Stimulated activated CD8-positive, alpha-beta memory T cell treated with anti-CD3 and anti-CD28 coated beads, Interleukin-2, amount 100 ng/mL, for 1 hour (primary cell): Measurements from ENCODE around the gene CACTIN.
A peak's percentile ranks its signal among the peaks of the same experiment; 100 is the strongest.

Experiments
- DNase-seq, 2 donors: peaks; one replicate each; pipeline ENCODE4 v3.0.0-alpha.2; 2020; ENCODE audit warnings: low read depth in 2 of 2

CACTIN gene

DNA sequence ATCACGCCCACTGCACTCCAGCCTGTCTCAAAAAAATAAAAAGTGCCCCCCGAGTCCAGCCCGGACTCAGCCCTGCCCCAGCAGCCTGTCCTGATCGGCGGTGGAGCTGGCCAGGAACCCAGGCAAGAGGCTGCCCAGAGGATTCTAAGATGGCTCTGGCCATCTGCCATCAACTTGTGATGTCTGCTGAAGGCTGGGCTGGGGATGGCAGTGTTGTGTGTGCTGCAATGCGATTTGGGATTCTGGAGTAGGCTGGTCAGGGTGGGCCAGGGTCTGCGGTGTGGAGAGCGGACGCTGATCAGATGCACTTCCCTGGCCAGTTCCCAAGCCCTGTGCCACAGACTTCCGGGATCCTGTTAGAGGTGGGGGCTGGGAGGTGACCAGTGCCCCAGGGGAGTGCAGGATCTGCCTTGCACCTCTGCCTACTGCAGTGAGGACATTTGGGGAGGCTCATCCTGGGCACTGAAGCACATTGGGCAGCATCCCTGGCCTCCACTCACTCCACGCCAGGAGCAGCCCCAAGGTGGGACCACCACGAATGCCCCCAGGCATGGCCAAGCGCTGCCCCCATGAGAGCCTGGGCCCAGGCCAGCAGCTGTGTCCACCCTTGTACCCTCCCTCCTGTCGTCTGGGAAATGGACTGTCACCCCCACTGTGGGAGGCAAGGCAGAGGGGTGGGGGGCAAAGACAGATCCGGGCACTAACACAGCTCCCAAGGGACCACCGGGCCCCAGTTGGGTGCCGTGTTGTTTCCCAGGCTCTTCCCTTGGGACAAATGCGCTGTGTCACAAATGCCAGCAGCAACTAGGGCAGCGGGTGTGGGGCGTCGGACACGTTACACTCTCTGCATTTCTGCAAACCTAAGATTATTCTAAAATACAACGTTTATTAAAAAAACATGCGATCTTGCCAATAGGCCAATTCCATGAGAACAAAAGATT lies 16.5 kb downstream of the CACTIN start:
- DNase-seq = no peak

GRCh38 chr19:3608750-3609322 lies 17.8 kb downstream of the CACTIN start:
- DNase-seq = no peak

- DNase-seq = no peak
Observed at GRCh38 chr19:3608079-3608641, 18.4 kb downstream of the CACTIN start.

- DNase-seq = no peak
Observed at GRCh38 chr19:3607303-3608078, 19.1 kb downstream of the CACTIN start.

DNA sequence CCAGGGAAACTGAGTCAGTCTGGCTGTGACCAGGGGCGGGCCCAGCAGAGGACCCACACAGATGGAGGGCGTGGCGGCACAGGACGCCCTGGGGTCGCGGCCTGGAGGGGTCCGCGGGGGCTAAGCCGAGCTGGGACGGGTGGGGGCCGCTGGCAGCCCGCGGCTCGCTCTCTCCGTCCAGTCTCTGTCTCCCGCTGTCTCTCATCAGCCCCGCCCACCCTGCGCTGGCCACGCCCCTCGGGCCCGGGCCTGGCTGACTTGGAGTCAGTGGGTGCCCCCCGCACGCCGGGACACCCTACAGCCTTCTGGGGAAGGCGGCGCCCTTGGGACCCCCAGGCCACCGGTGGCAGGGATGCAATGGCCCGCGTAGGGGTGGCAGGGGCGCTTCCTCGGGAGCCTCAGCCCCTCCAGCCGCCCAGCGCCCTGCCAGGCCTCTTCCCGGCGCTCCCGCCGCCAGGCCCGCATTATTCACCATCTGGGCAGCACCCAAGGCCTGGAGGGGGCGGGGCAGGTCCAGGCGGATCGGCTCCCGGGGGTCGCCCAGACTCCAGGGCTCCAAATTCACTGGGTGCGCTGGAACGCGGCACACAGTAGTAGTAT lies 19.8 kb downstream of the CACTIN start, which contains the start of gene TBXA2R:
Gene TBXA2R, minus strand, starts transcription at position 186 of the 600 bp plus-strand sequence. CDS start 6,241 bp downstream, outside the sequence.
- peak in 1 of 2 donors; percentile 23 for DNase-seq

- no peak for DNase-seq
Observed at GRCh38 chr19:3606174-3606689, 20.4 kb downstream of the CACTIN start.

DNA sequence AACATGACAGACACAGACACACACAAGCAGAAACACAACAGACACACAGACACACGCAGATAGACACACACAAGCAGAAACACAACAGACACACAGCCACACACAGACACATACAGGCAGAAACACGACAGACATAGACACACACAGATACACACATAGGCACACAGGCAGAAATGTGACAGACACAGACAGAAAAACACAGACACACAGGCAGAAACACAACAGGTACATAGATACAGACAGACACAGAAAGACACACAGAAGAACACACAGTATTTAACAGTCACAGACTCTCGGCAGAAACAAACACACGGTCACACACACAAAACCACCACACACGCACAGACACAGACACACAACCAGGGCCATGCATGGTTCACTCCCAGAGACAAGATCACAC lies 20.8 kb downstream of the CACTIN start:
- DNase-seq = no peak

DNA sequence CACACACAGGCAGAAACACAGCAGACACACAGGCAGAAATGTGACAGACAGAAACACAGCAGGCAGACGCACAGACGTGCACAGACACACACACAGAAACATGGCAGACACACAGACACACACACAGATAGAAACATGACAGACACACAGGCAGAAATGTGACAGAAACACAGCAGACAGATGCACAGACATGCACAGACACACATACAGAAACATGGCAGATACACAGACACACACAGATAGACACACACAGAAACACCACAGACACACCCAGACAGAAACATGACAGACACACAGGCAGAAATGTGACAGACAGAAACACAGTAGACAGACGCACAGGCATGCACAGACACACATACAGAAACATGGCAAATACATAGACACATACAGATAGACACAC lies 21.2 kb downstream of the CACTIN start:
- no peak for DNase-seq

GRCh38 chr19:3604987-3605343 lies 21.6 kb downstream of the CACTIN start:
- no peak for DNase-seq

- no peak for DNase-seq
Observed at GRCh38 chr19:3604227-3604986, 22.2 kb downstream of the CACTIN start.

DNA sequence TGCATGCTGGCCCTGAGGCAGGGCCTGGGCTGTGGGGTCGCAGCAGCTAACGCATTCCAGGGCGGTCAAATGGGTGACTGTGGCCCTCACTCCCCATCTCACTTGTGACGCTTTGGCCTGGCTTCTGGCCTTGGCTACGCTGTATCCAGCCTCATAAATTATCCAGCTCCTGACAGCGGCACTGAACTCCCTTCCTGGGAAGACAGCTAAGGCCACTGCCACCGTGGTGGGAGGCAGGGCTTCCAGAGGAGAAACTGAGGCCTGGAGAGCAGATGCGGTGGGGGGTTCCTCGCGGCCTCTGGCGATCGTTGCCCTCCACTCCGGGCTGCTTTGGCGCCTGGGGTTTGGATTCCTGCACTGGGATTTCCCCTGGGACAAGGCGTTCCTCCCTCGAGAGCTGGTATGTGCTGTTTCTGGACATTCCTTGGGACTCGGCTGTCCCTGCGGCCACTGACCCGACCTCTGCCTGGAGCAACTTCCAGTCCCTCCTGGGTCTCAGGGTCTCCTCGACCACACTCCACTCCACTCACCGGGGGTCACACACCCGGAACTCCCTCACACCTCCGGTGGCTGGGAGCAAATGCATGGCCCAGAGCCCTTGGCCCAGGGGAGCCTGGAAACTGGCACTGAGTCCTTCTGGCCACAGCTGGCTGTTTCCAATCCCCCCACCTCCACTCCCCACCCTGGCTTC lies 23.3 kb downstream of the CACTIN start:
- DNase-seq = no peak

- DNase-seq = no peak
Observed at GRCh38 chr19:3601021-3601420, 25.6 kb downstream of the CACTIN start.

DNA sequence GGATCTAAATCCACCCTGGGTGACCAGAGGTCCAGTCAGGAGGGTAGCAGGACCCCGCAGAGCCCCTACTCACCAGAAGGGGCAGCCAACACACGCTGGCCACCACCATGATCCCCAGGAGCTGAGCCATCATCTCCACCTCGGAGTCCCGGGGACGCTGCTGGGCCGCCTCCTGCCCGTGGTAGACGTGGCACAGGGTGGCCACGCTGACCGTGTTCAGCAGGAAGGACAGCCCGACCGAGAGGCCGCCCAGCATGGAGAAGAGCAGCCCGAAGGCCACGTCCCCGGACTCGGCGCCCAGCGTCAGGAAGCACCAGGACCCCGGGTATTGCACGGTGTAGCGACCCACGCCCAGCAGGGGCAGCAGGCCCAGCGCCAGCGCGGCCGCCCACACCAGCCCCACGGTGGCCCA lies 26.8 kb downstream of the CACTIN start:
- no peak for DNase-seq

DNA sequence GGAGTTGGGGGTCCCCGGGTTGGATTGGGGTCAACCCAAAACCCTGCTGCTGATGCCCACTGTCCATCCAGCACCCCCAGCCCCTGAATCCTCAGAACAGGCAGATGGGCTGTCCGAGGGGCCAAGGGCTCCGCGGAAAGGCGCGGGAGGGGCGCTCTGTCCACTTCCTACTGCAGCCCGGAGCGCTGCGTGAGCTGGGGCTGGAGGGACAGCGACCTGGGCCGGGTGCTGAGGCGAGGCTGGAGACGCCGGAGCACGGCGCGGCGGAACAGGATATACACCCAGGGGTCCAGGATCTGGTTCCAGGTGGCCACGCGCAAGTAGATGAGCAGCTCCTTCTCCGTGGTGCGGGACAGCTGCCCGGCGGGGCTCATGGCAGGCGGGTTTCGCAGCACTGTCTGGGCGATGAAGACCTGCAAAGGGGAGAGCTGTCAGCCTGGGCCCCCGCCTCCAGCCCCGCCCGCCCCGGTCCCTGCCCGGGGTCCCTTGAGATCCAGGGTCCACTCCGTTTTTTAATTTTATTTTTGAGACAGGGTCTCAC lies 31.0 kb downstream of the CACTIN start:
- DNase-seq = no peak

- no peak for DNase-seq
Observed at GRCh38 chr19:3593156-3593555, 33.4 kb downstream of the CACTIN start.

- DNase-seq = no peak
Observed at GRCh38 chr19:3591876-3592613, 34.5 kb downstream of the CACTIN start.

DNA sequence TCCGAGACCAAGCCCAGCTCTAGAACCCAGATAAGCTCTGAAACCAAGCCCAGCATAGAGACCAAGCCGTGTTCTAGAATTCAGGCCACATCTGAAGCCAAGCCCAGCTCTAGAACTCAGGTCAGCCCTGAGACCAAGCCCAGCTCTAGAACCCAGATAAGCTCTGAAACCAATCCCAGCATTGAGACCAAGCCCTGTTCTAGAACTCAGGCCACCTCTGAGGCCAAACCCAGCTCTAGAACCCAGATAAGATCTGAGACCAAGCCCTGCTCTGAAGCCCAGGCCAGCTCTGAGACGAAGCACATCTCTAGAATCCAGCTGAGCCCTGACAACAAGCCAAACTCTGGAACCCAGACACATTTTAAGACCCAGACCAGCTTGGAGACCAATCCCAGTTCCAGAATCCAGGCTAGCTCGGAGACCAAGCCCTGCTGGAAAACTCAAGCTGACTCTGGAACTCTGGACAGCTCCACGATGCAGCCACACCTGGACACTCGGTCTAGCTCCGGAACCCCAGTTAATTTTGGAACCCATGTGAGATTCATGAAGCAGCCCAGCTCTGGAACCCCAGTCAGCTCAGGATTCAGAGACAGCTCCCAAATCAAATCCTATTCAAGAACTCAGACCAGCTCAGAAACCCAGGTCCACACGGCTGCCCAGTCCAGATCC lies 35.5 kb downstream of the CACTIN start:
- no peak for DNase-seq

DNA sequence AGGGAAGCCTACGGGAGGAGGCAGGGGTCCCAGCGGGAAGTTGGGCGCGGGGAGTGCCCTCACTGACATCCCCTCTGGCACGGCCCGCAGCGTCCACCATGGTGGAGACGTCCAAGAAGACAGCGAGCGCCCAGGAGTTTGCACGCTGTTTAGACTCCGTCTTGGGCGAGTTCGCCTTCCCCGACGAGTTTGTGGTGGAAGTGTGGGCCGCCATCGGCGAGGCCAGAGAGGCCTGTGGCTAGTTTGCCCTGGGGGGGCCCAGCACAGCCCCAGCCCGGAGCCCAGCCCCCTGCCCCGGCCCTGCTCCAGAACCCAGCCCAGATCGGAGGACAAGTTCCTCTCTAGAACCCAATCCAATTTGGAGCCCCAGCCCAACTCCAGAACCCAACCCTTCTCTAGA lies 36.6 kb downstream of the CACTIN start:
- no peak for DNase-seq

DNA sequence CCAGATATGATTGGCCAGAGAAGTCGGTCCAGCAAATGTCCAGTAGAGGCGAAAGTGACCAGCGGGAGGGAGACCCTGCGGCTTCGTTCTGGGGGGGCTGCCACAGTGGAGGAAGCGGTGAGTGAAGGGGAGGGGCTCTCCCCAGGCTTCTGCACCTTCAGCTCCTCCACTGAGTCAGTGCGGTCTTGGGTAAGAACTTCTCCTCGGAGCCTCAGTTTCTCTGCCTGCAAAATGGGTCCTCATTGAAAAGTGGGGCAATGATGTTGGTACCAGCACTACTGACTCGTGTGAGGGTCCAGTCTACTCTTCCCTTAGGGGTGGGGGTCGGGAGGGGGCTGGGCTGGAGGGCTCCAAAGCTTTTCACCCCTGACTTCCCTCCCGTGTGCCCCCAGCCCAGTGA lies 37.2 kb downstream of the CACTIN start:
- no peak for DNase-seq
